DOHH2 (cell line): ENCODE measurements around the gene PACS2.

ENCODE experiments used
- H3F3A ChIP-seq: fragments of 200-600 bp; sonication (generic), shearing (Covaris generic); 2 replicates; pipeline ENCODE4 v1.6.0; 2016; ENCODE audit warnings: antibody characterized with exemption, mild to moderate bottlenecking; ENCODE audit not compliant: control insufficient read depth, insufficient read depth
- H3K27ac ChIP-seq: fragments of 200-600 bp; sonication (generic); 2 replicates; pipeline ENCODE4 v1.5.1; 2014; ENCODE audit warnings: low read depth, mild to moderate bottlenecking, low read length, moderate library complexity
- H3K27me3 ChIP-seq: fragments of 200-600 bp; sonication (generic); 2 replicates; pipeline ENCODE4 v1.6.1; 2014; ENCODE audit warnings: mild to moderate bottlenecking, low read length, mixed read lengths; ENCODE audit not compliant: control insufficient read depth
- H3K36me3 ChIP-seq: fragments of 200-600 bp; sonication (generic); 2 replicates; pipeline ENCODE4 v1.6.1; 2014; ENCODE audit warnings: mild to moderate bottlenecking, low read length, moderate library complexity, mixed read lengths; ENCODE audit not compliant: control insufficient read depth
- H3K4me1 ChIP-seq: fragments of 200-600 bp; sonication (generic); 2 replicates; pipeline ENCODE4 v1.6.1; 2014; ENCODE audit warnings: mild to moderate bottlenecking, low read length, mixed read lengths; ENCODE audit not compliant: control insufficient read depth
- H3K4me2 ChIP-seq: fragments of 200-600 bp; sonication (generic); 2 replicates; pipeline ENCODE4 v1.6.0; 2014; ENCODE audit warnings: mild to moderate bottlenecking, low read length, moderate library complexity
- H3K4me3 ChIP-seq: fragments of 200-600 bp; sonication (generic); 2 replicates; pipeline ENCODE4 v1.5.1; 2014; ENCODE audit warnings: mild to moderate bottlenecking, low read length, mixed read lengths
- H3K79me2 ChIP-seq: fragments of 200-600 bp; sonication (generic); 2 replicates; pipeline ENCODE4 v1.6.1; 2014; ENCODE audit warnings: mild to moderate bottlenecking, low read length, mixed read lengths; ENCODE audit not compliant: control insufficient read depth
- H3K9me2 ChIP-seq: fragments of 200-600 bp; sonication (generic); replicated peaks from 2 replicates; pipeline ENCODE4 v1.6.1; 2014; ENCODE audit warnings: mild to moderate bottlenecking, low read length, mixed read lengths; ENCODE audit not compliant: control insufficient read depth
- H3K9me3 ChIP-seq: fragments of 200-600 bp; sonication (generic); 2 replicates; pipeline ENCODE4 v1.6.1; 2014; ENCODE audit warnings: antibody characterized with exemption, low read length, mixed read lengths; ENCODE audit not compliant: control insufficient read depth, insufficient read depth
- H4K20me1 ChIP-seq: fragments of 200-600 bp; sonication (generic); 2 replicates; pipeline ENCODE4 v1.6.0; 2014; ENCODE audit warnings: low read depth, mild to moderate bottlenecking, antibody characterized with exemption, low read length, moderate library complexity; ENCODE audit not compliant: control insufficient read depth, insufficient read depth
- EZH2phosphoT487 ChIP-seq: fragments of 200-600 bp; sonication (generic); IDR thresholded peaks from 2 replicates; pipeline ENCODE4 v1.6.1; 2017; ENCODE audit warnings: borderline replicate concordance, mild to moderate bottlenecking, antibody characterized with exemption, low read length, moderate library complexity, mixed read lengths
- TF ChIP-seq, protein P1 (sequence below): fragments of 200-600 bp; sonication (generic); IDR thresholded peaks from one replicate; pipeline ENCODE4 v1.5.1; 2014; ENCODE audit warnings: antibody characterized with exemption, mild to moderate bottlenecking, low read depth, low read length; ENCODE audit not compliant: poor library complexity, severe bottlenecking

PACS2 gene

GRCh38 chr14:105336477-105337287 lies 22.1 kb downstream of the PACS2 start:
- TF ChIP-seq, protein P1, sequence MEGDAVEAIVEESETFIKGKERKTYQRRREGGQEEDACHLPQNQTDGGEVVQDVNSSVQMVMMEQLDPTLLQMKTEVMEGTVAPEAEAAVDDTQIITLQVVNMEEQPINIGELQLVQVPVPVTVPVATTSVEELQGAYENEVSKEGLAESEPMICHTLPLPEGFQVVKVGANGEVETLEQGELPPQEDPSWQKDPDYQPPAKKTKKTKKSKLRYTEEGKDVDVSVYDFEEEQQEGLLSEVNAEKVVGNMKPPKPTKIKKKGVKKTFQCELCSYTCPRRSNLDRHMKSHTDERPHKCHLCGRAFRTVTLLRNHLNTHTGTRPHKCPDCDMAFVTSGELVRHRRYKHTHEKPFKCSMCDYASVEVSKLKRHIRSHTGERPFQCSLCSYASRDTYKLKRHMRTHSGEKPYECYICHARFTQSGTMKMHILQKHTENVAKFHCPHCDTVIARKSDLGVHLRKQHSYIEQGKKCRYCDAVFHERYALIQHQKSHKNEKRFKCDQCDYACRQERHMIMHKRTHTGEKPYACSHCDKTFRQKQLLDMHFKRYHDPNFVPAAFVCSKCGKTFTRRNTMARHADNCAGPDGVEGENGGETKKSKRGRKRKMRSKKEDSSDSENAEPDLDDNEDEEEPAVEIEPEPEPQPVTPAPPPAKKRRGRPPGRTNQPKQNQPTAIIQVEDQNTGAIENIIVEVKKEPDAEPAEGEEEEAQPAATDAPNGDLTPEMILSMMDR, result no peak
- no peak for TF ChIP-seq EZH2phosphoT487
- Histone ChIP-seq H3K9me3 (no peaks in the 10 kb centered on the region), H3K79me2 (no peaks in the 10 kb centered on the region)

GRCh38 chr14:105337433-105337832 lies 22.9 kb downstream of the PACS2 start:
- H3F3A ChIP-seq, result peaks cover 3% of the 10 kb centered on the region; the same call in 1 of the 2 replicates
- peaks cover 16% of the 10 kb centered on the region for H3K4me1 ChIP-seq
- no peaks in the 10 kb centered on the region for H3K36me3 ChIP-seq
- no peaks in the 10 kb centered on the region for H3K9me3 ChIP-seq
- H4K20me1 ChIP-seq, result no peaks in the 10 kb centered on the region
- no peak overlapping the region for H3K4me2 ChIP-seq
- TF ChIP-seq, protein P1, result no peak
- TF ChIP-seq EZH2phosphoT487, result no peak
- H3K4me3 ChIP-seq, result no peak overlapping the region
- H3K79me2 ChIP-seq, result no peaks in the 10 kb centered on the region
- H3K27me3 ChIP-seq, result no peaks in the 10 kb centered on the region
- H3K27ac ChIP-seq, result no peak overlapping the region
- H3K9me2 ChIP-seq, result no peaks in the 10 kb centered on the region

More at GRCh38 chr14:105336477-105337287, 22.1 kb downstream of the PACS2 start:
- H3K27ac ChIP-seq, result no peak overlapping the region
- H3K9me2 ChIP-seq, result no peaks in the 10 kb centered on the region
- no peaks in the 10 kb centered on the region for H3K27me3 ChIP-seq
- no peak overlapping the region for H3K4me2 ChIP-seq
- H4K20me1 ChIP-seq, result no peaks in the 10 kb centered on the region
- peaks cover 3% of the 10 kb centered on the region; the same call in 1 of the 2 replicates for H3F3A ChIP-seq
- no peaks in the 10 kb centered on the region for H3K36me3 ChIP-seq
- H3K4me1 ChIP-seq, result peaks cover 15% of the 10 kb centered on the region
- no peak overlapping the region for H3K4me3 ChIP-seq

DNA sequence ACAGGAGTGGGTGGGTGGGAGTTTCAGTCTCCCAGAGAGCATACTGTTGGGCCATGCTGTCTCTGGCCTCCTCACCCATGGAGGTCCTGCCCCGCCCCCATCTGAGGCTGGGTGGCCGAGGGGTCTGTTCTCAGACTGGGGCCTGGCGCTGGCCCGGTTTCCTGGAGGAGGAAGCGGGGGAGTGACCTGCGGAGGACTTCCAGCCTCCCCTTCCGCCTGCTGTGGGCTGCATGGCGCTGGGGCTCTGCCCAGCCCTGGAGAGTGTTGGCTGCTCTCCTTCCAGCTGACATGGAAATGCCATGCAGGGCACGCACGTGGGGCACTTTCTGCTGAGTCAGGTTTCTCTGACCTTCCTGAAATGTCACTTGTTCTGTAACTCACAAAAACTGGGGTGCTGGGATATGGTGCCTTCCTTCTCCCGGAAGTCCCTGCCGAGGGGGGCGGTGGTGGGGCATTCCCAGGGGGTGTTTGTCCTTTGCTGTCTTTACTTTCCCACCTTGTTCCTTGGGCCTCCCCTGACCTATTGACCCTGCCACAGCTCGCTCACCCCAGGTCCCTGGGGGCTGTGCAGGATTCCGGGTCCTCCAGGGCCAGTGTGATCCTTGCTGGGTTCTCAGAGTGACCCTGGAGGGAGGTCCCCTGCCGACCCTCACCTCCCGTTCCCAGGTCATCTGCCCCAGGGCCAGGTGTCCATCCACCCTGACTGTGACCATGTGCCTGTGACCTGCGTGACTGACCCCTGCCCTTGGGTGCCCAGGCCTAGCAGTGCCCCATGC lies 23.6 kb downstream of the PACS2 start:
- Histone ChIP-seq H3K4me3 (no peak overlapping the region), H3K79me2 (no peaks in the 10 kb centered on the region), H3K27me3 (no peaks in the 10 kb centered on the region), H4K20me1 (no peaks in the 10 kb centered on the region), H3K9me3 (no peaks in the 10 kb centered on the region), H3K4me2 (no peak overlapping the region), H3K36me3 (no peaks in the 10 kb centered on the region), H3K27ac (no peak overlapping the region), H3F3A (peaks cover 3% of the 10 kb centered on the region; the same call in 1 of the 2 replicates), H3K4me1 (peaks cover 16% of the 10 kb centered on the region), H3K9me2 (no peaks in the 10 kb centered on the region)
- TF ChIP-seq, protein P1, result no peak
- no peak for TF ChIP-seq EZH2phosphoT487
